ENCODE data around the gene MRGPRX2.

Gene MRGPRX2

GRCh38 chr11:19060629-19061028 lies at the start of gene MRGPRX2:
MRGPRX2 (minus strand) TSS chr11:19060717; CDS start chr11:19056402, 4,315 bp downstream.
- no peak for DNase-seq (ENCODE audit: low spot score)

- DNase-seq (ENCODE audit: low spot score), result no peak
These were observed 49.8 kb upstream of the MRGPRX2 start for GRCh38 chr11:19110295-19110694.

GRCh38 chr11:19107125-19107524 lies 46.6 kb upstream of the MRGPRX2 start:
- no peak for DNase-seq (ENCODE audit: low spot score)

GRCh38 chr11:19105011-19105410 lies 44.5 kb upstream of the MRGPRX2 start:
- no peak for DNase-seq (ENCODE audit: low spot score)

GRCh38 chr11:19102521-19102900 lies 42.0 kb upstream of the MRGPRX2 start:
- DNase-seq (ENCODE audit: low spot score), result no peak

- DNase-seq (ENCODE audit: low spot score), result no peak
These were observed 41.4 kb upstream of the MRGPRX2 start for GRCh38 chr11:19101796-19102520.

GRCh38 chr11:19100885-19101284 lies 40.4 kb upstream of the MRGPRX2 start:
- no peak for DNase-seq (ENCODE audit: low spot score)

- DNase-seq (ENCODE audit: low spot score), result no peak
These were observed 38.6 kb upstream of the MRGPRX2 start for GRCh38 chr11:19099093-19099492.

- no peak for DNase-seq (ENCODE audit: low spot score)
These were observed 34.3 kb upstream of the MRGPRX2 start for GRCh38 chr11:19094859-19095258.

- DNase-seq (ENCODE audit: low spot score), result no peak
These were observed 33.5 kb upstream of the MRGPRX2 start for GRCh38 chr11:19093976-19094375.

GRCh38 chr11:19092850-19093249 lies 32.3 kb upstream of the MRGPRX2 start:
- no peak for DNase-seq (ENCODE audit: low spot score)

- DNase-seq (ENCODE audit: low spot score), result no peak
These were observed 31.8 kb upstream of the MRGPRX2 start for GRCh38 chr11:19092342-19092741.

GRCh38 chr11:19091366-19091765 lies 30.8 kb upstream of the MRGPRX2 start:
- DNase-seq (ENCODE audit: low spot score), result no peak

GRCh38 chr11:19089421-19089820 lies 28.9 kb upstream of the MRGPRX2 start:
- no peak for DNase-seq (ENCODE audit: low spot score)

GRCh38 chr11:19088791-19089190 lies 28.3 kb upstream of the MRGPRX2 start:
- DNase-seq (ENCODE audit: low spot score), result no peak

GRCh38 chr11:19087658-19088057 lies 27.1 kb upstream of the MRGPRX2 start:
- DNase-seq (ENCODE audit: low spot score), result no peak

- no peak for DNase-seq (ENCODE audit: low spot score)
These were observed 24.3 kb upstream of the MRGPRX2 start for GRCh38 chr11:19084661-19085315.

GRCh38 chr11:19083166-19083565 lies 22.6 kb upstream of the MRGPRX2 start:
- no peak for DNase-seq (ENCODE audit: low spot score)

GRCh38 chr11:19080579-19080993 lies 20.1 kb upstream of the MRGPRX2 start:
- DNase-seq (ENCODE audit: low spot score), result no peak

GRCh38 chr11:19079643-19080440 lies 19.3 kb upstream of the MRGPRX2 start:
- no peak for DNase-seq (ENCODE audit: low spot score)

- DNase-seq (ENCODE audit: low spot score), result no peak
These were observed 17.4 kb upstream of the MRGPRX2 start for GRCh38 chr11:19077965-19078364.

- DNase-seq (ENCODE audit: low spot score), result peak; percentile 79
These were observed 16.4 kb upstream of the MRGPRX2 start for GRCh38 chr11:19076744-19077589.
